ENCODE results near the gene MRPS25. TPM values are rescaled to one million over a fixed set of nuclear protein-coding genes. Genes with fewer than 3 reads are reported as not detected.

MRPS25 gene
- total RNA-seq, 1 experiment from 2014 or later = 53.2 TPM

GRCh38 chr3:15015456-15015855, 49.7 kb downstream of the MRPS25 start:
- H3K27me3 Mint-ChIP-seq (ENCODE audit: low read depth) = no peaks in the 10 kb centered on the region
- peaks cover 34 to 79% (median 72%) of the 10 kb centered on the region in 3 experiments for H3K36me3 Mint-ChIP-seq (ENCODE audit: insufficient read depth in 1 of 3, low read depth in 3 of 3)
- no peaks in the 10 kb centered on the region for H3K4me1 Mint-ChIP-seq

More at GRCh38 chr3:15015456-15015855, 49.7 kb downstream of the MRPS25 start:
- no peak overlapping the region for H3K56ac ChIP-seq (ENCODE audit: insufficient read length, low read depth, low read length)
- H3K4me2 ChIP-seq (ENCODE audit: insufficient read depth, insufficient read length, low read length) = no peak overlapping the region
- no peak overlapping the region for H4K8ac ChIP-seq (replicated peaks; ENCODE audit: insufficient read length, low read depth, low read length)
- H3K4ac ChIP-seq (ENCODE audit: low read depth, low read length) = no peak overlapping the region
- H2BK20ac ChIP-seq (ENCODE audit: low read depth, low read length, poor library complexity, severe bottlenecking) = no peak overlapping the region
- H2AFZ ChIP-seq (ENCODE audit: low read length) = no peak overlapping the region
- TF ChIP-seq CTCF (conservative IDR thresholded peaks at IDR 0.05) = no peak
- H3K9me3 Mint-ChIP-seq = no peaks in the 10 kb centered on the region
- no peak overlapping the region for H2BK15ac ChIP-seq (ENCODE audit: low read depth, low read length)
- H3K23me2 ChIP-seq (ENCODE audit: insufficient read length, low read depth, low read length, poor library complexity, severe bottlenecking) = no peaks in the 10 kb centered on the region
- no CpG with 5 or more reads among the region's 4 CpGs for WGBS (ENCODE audit: extremely low coverage, insufficient read length, low lambda C conversion rate)
- no peak overlapping the region for H4K91ac ChIP-seq (ENCODE audit: insufficient read length, low read depth, low read length)
- H3K9me3 ChIP-seq (ENCODE audit: control insufficient read depth, low read depth, low read length) = no peaks in the 10 kb centered on the region
- no peak overlapping the region for H3T11ph ChIP-seq (ENCODE audit: low read length)
- H4K20me1 ChIP-seq (ENCODE audit: control insufficient read depth, insufficient read depth, insufficient read length) = no peaks in the 10 kb centered on the region
- no peak overlapping the region for H2BK12ac ChIP-seq (ENCODE audit: insufficient read length, low read depth, low read length)
- H4K5ac ChIP-seq (ENCODE audit: insufficient read length, low read depth, low read length) = no peak overlapping the region
- H3K4me3 Mint-ChIP-seq = no peak overlapping the region
- no peak overlapping the region for H3K14ac ChIP-seq (ENCODE audit: insufficient read depth, low read length)
- no peaks in the 10 kb centered on the region for H3K4me1 ChIP-seq (ENCODE audit: insufficient read depth, low read length)
- no peaks in the 10 kb centered on the region for H3K79me2 ChIP-seq (ENCODE audit: insufficient read depth, low read length)
- H3K27ac Mint-ChIP-seq = no peak overlapping the region
- H3K18ac ChIP-seq (ENCODE audit: insufficient read length, low read depth, low read length) = no peak overlapping the region
- no peak overlapping the region for H3K23ac ChIP-seq (ENCODE audit: insufficient read length, low read depth, low read length)
- no peak overlapping the region for H2AK5ac ChIP-seq (ENCODE audit: insufficient read length, low read length)
- H2BK120ac ChIP-seq (ENCODE audit: low read depth, low read length, poor library complexity, severe bottlenecking) = no peak overlapping the region
- no peak overlapping the region for H3K27ac ChIP-seq (ENCODE audit: insufficient read length, low read depth, low read length)
- H3K79me1 ChIP-seq (ENCODE audit: insufficient read depth, low read depth, low read length, poor library complexity, severe bottlenecking) = no peaks in the 10 kb centered on the region
- no peaks in the 10 kb centered on the region for H3K27me3 ChIP-seq (ENCODE audit: insufficient read depth, low read length)
- DNase-seq = no peak
- no peak overlapping the region for H3K9ac ChIP-seq (ENCODE audit: extremely low read depth, insufficient read length, low read length)
- no peak overlapping the region for H2BK5ac ChIP-seq (ENCODE audit: insufficient read length, low read length)

All from H9 (cell line).